Activated naive CD8-positive, alpha-beta T cell treated with anti-CD3 and anti-CD28 coated beads, Interleukin-2, amount 50 U/mL, for 24 hours (primary cell): ENCODE data around the gene WNT3.

Experiments used
- ATAC-seq: fragments of 150-1000 bp; cut with Tn5 transposase; one replicate; pipeline ENCODE4 v1.10.0; 2021
- DNase-seq: peaks from one replicate; pipeline ENCODE4 v3.0.0; 2021
- H3K27ac Mint-ChIP-seq: one replicate; pipeline ENCODE4 v1.8.0; 2021; ENCODE audit warnings: mild to moderate bottlenecking, mixed read lengths
- H3K27me3 Mint-ChIP-seq: one replicate; pipeline ENCODE4 v1.8.0; 2021; ENCODE audit warnings: mixed read lengths
- H3K36me3 Mint-ChIP-seq: one replicate; pipeline ENCODE4 v1.8.0; 2021; ENCODE audit warnings: low read depth, mixed read lengths
- H3K4me1 Mint-ChIP-seq: one replicate; pipeline ENCODE4 v1.8.0; 2021; ENCODE audit warnings: mixed read lengths
- H3K4me3 Mint-ChIP-seq: one replicate; pipeline ENCODE4 v1.8.0; 2021; ENCODE audit warnings: mild to moderate bottlenecking, moderate library complexity, mixed read lengths
- H3K9me3 Mint-ChIP-seq: one replicate; pipeline ENCODE4 v1.8.0; 2021; ENCODE audit warnings: mixed read lengths

Gene WNT3

DNA sequence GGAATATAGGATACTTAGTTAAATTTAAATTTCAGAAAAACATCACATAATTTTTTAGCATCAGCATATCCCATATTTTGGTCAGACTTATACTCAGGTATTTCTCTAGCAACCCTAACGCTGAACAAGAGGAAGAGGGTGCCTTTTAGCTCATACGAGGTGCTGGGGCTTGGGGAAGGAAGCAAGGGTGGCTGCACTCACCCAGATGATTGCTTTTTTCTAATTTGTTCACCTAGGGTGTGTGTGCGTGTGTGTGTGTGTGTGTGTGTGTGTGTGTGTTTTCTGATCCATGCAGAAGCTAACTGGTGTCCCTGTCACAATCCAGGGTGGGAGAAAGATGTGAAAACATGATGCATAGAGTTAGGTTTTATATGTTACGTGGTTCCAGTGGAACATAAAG is 81.2 kb downstream of the WNT3 start:
- H3K4me1 Mint-ChIP-seq, result peaks cover 11% of the 10 kb centered on the region
- no peaks in the 10 kb centered on the region for H3K27me3 Mint-ChIP-seq
- no peak for DNase-seq
- H3K4me3 Mint-ChIP-seq, result no peak overlapping the region
- no peaks in the 10 kb centered on the region for H3K36me3 Mint-ChIP-seq
- no peak for ATAC-seq
- no peak overlapping the region for H3K27ac Mint-ChIP-seq
- H3K9me3 Mint-ChIP-seq, result no peaks in the 10 kb centered on the region

DNA sequence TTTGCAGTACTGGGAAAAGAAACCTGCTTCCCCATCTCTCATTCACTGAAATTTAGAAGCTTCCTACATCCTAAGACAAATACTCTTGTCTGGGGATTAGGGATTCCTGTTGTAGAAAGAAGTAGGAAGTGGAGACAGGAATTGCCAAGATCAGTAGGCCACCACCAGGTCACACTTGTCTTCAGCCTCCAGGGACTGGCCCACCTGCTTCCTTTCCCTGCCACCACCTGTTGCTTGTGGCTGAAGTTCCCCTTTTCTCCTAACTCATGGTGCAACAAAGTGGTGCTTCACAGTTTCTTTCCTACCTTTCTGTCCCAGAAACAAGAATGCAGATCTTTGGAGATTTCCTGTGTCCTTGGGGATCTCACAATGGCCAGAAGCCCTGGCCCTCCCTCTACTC is 82.4 kb downstream of the WNT3 start:
- Mint-ChIP-seq H3K36me3 (peaks cover 4% of the 10 kb centered on the region), H3K27me3 (no peaks in the 10 kb centered on the region), H3K4me3 (no peak overlapping the region)

DNA sequence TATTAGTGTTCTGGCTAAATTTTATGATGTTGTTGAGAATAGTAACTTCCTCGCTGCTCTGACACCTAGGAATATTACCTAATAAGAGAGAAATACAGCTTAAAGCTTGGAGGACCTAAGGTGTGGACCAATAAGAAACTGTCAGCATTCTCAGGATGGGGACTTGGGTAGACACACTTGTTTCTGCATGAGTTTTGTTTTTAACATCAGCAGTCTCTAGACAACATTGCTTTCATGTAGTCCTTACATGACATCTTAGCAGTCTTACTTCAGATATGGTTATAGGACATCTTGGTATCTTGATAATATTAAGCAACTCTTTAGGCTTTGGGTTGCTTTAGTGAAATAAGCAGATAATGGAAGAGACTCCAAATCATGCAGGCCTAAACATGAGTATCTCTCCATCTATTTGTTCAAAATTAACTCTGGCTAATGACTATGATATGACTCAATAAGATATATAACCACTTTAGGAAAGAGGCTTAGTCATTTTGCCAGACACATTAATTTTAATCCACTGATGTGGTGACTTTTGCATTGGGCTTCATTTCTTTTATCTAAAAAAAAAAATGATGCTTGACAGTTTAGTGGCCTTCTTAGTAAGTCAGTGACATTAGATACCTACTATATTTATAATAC is 84.5 kb downstream of the WNT3 start:
- Mint-ChIP-seq H3K9me3 (no peaks in the 10 kb centered on the region), H3K27me3 (no peaks in the 10 kb centered on the region), H3K36me3 (peaks cover 5% of the 10 kb centered on the region), H3K27ac (no peak overlapping the region), H3K4me3 (no peak overlapping the region), H3K4me1 (peaks cover 11% of the 10 kb centered on the region)
- ATAC-seq, result no peak
- DNase-seq, result no peak

More for the DNA sequence above, 82.4 kb downstream of the WNT3 start:
- Mint-ChIP-seq H3K27ac (no peak overlapping the region), H3K4me1 (peaks cover 11% of the 10 kb centered on the region), H3K9me3 (no peaks in the 10 kb centered on the region)
- DNase-seq (no peak), ATAC-seq (no peak)

DNA sequence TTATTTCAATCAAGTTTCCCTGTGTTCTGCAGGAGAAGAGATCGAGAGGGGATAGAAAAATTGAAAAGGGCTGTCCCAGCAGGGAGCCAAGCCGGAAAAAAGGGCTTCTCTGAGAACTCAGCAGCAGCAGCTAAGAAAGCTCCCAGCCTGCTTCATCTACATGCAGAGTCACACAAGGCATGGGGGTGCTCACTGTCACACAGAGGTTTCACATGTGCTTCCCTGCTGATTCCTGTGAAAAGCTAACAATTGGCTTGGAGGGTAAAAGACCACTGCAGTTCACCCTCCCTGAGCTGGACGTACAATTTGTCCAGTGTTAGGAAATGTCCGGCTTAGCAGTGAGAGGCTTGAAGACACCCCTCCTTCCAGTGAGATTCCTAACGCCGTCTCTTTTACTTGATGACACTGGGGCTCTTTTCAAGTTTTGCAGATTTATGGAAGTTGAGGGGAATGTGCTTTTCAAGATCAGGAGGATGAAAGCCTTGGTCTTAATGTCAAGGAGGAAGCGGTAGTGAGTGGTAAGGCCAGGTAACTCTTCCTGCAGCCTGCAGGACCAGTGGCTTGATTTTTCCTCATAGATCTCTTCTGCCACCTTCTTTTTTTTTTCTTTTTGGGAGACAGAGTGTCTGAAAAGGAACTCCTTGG is 85.6 kb downstream of the WNT3 start:
- H3K4me1 Mint-ChIP-seq, result peaks cover 11% of the 10 kb centered on the region
- ATAC-seq (no peak), DNase-seq (no peak)
- H3K4me3 Mint-ChIP-seq, result no peak overlapping the region
- H3K27ac Mint-ChIP-seq, result no peak overlapping the region
- peaks cover 5% of the 10 kb centered on the region for H3K36me3 Mint-ChIP-seq
- no peaks in the 10 kb centered on the region for H3K9me3 Mint-ChIP-seq
- no peaks in the 10 kb centered on the region for H3K27me3 Mint-ChIP-seq

DNA sequence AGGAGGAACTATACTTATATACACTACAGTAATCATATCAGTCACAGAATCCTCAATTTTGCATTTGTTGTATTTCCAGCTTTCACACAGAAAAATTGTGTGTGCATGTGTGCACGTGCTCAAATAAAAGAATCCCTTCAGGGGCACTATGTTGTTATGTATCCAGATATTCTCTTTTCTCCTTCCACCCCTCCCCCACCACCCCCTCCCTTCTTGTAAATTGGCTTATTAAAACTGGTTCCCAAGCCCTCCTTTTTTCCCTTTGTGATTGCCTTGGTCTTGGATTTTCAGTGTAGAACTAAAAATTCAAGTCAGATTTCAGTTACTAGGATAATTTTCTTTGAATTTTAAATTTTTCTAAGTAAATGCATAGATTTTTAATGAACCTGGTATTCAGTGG is 86.3 kb downstream of the WNT3 start:
- Mint-ChIP-seq H3K4me3 (no peak overlapping the region), H3K9me3 (no peaks in the 10 kb centered on the region), H3K36me3 (peaks cover 5% of the 10 kb centered on the region), H3K4me1 (peaks cover 8% of the 10 kb centered on the region), H3K27me3 (no peaks in the 10 kb centered on the region), H3K27ac (no peak overlapping the region)
- no peak for ATAC-seq
- DNase-seq, result no peak

DNA sequence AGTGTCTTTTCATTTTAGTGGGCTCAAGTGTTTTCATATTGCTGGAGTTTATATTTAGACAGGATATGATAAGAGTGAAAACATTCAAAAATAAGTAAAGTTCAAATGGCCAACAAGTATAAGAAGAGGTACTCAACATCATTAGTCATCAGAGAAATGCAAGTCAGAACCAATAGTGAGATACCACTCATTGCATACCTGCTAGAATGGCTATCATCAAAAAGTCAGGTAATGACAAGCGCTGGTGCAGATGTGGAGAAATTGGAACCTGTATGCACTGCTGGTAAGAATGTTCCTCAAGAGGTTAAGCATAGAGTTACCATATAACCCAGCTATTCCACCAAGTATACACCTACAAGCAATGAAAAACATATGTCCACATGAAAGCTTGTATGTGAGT is 87.8 kb downstream of the WNT3 start:
- Mint-ChIP-seq H3K4me3 (no peak overlapping the region), H3K27ac (no peak overlapping the region), H3K9me3 (no peaks in the 10 kb centered on the region), H3K4me1 (peaks cover 5% of the 10 kb centered on the region), H3K36me3 (peaks cover 10% of the 10 kb centered on the region), H3K27me3 (no peaks in the 10 kb centered on the region)
- ATAC-seq, result no peak
- no peak for DNase-seq

DNA sequence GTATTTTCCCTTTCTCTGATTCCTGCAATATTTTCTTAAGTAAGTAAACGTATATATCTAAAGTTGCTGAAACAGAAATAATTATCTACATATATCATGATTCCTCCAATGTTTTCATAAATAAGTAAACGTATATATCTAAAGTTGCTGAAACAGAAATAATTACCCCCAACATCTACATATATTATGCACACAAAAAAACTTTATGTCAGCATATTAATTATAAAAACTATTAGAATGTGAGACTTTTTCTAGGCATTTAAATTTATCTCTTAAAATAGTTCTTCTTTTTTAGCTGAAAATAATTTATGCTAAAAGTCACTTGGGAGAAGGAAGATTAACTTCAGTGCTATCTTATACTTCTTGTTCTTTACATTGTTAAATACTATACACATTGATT is 88.5 kb downstream of the WNT3 start:
- no peaks in the 10 kb centered on the region for H3K9me3 Mint-ChIP-seq

DNA sequence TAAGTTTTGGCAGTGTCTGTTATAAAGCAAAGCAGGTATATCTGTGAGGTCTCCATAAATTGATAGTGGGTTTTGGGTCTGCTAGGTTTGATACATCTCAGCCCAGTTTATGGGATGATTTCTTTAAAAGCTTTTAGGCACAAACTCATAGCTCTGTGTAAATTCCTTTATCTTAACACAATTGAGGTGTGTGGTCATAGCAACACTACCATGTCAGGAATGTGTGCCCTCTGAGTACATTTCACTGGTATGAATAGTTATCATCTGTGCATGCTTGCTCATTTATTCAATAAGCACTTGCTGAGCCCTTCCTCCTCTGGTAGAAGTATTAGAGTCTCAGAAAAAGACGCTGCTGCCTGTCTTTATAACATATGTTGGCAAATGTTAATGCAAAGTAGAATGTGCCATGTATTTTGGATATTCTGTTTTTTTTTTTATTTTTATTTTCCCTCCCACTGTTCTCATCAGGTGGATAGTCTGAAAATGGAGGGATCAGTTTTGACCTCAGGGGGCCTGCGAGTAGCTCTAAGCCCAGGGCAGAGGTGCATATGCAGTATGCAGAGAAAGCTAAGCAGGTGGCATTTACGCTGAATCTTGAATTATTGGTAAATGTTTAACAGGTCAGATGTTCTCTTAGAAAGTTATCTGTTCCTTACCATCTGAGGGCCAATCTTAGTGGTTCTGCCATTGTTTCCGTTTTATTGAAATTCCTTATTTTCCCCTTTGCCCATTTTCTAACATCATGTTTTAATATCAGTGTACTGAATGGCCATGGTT is 90.7 kb downstream of the WNT3 start:
- Mint-ChIP-seq H3K27ac (no peak overlapping the region), H3K27me3 (no peaks in the 10 kb centered on the region), H3K36me3 (peaks cover 10% of the 10 kb centered on the region), H3K9me3 (no peaks in the 10 kb centered on the region), H3K4me3 (no peak overlapping the region), H3K4me1 (no peaks in the 10 kb centered on the region)
- DNase-seq (no peak), ATAC-seq (no peak)

More for the DNA sequence above, 88.5 kb downstream of the WNT3 start:
- DNase-seq, result no peak
- no peaks in the 10 kb centered on the region for H3K27me3 Mint-ChIP-seq
- H3K27ac Mint-ChIP-seq, result no peak overlapping the region
- ATAC-seq, result no peak
- H3K4me1 Mint-ChIP-seq, result peaks cover 2% of the 10 kb centered on the region
- no peak overlapping the region for H3K4me3 Mint-ChIP-seq
- peaks cover 10% of the 10 kb centered on the region for H3K36me3 Mint-ChIP-seq

DNA sequence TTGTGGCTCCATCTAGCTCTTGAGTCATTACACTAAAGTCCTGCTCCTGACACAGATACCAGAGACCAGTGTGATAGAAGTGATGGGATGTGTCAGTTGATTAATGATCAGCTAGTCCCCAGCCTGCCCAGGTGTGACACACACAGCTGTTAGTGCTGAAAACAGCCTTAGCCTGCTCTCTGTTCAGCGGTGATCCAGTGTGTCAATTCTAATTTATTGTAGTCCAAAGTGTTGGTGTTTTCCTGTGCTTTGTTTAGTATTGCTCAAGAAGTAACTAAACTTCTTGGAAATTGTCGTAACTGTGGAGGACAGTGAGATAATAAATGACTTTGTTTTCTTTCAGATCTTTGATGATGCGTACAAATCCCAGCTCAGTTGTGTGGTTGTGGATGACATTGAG is 92.3 kb downstream of the WNT3 start:
- Mint-ChIP-seq H3K36me3 (peaks cover 7% of the 10 kb centered on the region), H3K9me3 (no peaks in the 10 kb centered on the region), H3K4me1 (no peaks in the 10 kb centered on the region), H3K4me3 (no peak overlapping the region), H3K27me3 (no peaks in the 10 kb centered on the region), H3K27ac (no peak overlapping the region)
- no peak for DNase-seq
- no peak for ATAC-seq

DNA sequence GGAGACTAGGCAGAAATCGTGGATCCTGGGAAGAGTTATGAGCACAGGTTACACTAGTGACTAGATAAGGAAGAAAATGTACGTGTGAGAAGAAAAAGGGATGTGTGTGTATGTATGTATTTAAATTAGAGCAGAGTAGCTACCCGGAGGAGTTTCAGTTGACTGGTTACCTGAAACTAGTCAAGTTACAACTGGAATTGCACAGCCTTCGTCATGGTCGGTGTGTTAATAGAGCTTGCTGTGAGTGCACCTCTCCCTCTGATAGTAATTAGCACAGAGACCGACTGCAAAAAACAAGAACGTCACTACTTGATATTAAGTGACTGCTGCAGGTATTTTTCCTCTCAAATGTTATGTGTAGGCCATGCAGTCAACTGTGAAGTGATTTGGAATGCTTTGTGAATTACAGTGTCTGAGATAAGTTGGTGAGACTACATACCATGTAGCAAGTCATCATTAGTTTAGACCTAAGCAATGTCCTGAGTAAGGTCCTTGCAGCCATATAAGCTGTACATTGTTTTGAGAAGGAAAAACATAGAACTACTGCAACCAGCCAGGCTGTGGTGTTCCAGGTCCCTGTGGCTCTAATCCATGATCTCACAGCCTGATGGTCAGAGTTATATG is 95.7 kb downstream of the WNT3 start:
- H3K36me3 Mint-ChIP-seq, result peaks cover 7% of the 10 kb centered on the region
- no peak for ATAC-seq
- H3K9me3 Mint-ChIP-seq, result no peaks in the 10 kb centered on the region
- no peaks in the 10 kb centered on the region for H3K27me3 Mint-ChIP-seq
- no peak overlapping the region for H3K4me3 Mint-ChIP-seq
- no peak for DNase-seq
- no peak overlapping the region for H3K27ac Mint-ChIP-seq
- H3K4me1 Mint-ChIP-seq, result no peaks in the 10 kb centered on the region

DNA sequence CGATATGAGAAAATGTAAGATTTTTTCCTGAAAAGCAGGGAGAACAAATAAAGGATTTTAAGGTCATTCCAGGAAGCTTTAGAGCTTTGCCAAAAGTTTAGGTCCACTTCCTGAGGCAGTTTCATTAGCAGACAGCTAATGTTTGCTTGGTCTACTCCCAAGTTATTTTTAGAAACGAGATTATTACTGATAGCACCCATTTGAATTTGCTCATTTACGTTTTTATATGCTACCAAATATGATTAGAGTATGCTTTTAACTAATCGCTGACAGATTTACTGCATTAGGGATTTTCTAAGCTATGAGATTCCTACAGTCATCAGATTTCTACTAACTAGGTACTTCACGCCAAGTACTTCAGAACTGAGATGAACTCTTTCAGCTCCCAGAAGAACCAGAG is 98.1 kb downstream of the WNT3 start:
- no peaks in the 10 kb centered on the region for H3K27me3 Mint-ChIP-seq
- peaks cover 9% of the 10 kb centered on the region for H3K36me3 Mint-ChIP-seq
- H3K4me3 Mint-ChIP-seq, result no peak overlapping the region
- no peaks in the 10 kb centered on the region for H3K4me1 Mint-ChIP-seq
- H3K9me3 Mint-ChIP-seq, result no peaks in the 10 kb centered on the region
- ATAC-seq, result no peak
- H3K27ac Mint-ChIP-seq, result no peak overlapping the region
- DNase-seq, result no peak

DNA sequence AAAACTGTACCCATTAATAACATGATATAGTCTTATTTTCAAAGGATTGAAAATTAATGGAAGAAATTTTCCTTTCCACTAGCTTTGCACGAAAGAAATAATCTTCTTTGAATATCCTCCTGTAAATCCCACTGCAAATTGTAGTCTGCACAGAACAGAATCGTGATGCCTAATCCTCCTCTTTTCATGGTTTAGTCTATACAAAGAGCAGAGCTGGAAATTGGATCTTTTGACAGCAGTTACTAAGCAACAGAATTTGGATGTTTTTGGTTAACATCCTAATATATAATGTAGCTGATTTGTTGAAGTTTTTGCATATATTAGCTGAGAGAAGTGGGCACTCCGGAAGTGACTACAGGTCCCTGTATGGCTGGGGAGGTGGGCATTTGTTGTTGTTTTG is 98.6 kb downstream of the WNT3 start:
- DNase-seq (no peak), ATAC-seq (no peak)
- no peaks in the 10 kb centered on the region for H3K27me3 Mint-ChIP-seq
- peaks cover 9% of the 10 kb centered on the region for H3K36me3 Mint-ChIP-seq
- H3K27ac Mint-ChIP-seq, result no peak overlapping the region
- no peak overlapping the region for H3K4me3 Mint-ChIP-seq
- H3K9me3 Mint-ChIP-seq, result no peaks in the 10 kb centered on the region
- H3K4me1 Mint-ChIP-seq, result no peaks in the 10 kb centered on the region

DNA sequence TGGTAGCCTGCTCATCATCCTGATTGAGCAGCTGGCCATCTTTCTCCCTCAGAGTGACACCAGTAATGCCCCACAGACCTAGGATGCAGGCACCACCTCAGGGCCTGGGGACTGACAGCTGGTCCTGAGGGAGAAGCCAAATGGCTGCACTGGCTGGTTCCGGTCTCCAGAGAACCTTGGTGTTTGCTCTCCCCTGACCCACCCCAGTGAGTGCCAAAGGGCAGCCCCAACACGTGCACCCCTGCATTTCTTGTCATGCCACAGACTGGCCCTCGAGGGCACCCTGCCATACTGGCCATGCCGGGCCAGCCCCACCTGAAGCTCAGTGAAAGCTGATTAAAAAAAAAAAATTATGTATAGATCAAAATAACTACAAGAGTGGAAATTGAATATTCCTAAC is 100.5 kb downstream of the WNT3 start:
- Mint-ChIP-seq H3K4me1 (peaks cover 3% of the 10 kb centered on the region), H3K4me3 (no peak overlapping the region), H3K9me3 (no peaks in the 10 kb centered on the region), H3K27me3 (no peaks in the 10 kb centered on the region), H3K36me3 (peaks cover 23% of the 10 kb centered on the region), H3K27ac (no peak overlapping the region)
- ATAC-seq (no peak), DNase-seq (no peak)
